NCI-H1417 treated with DMSO at 0.1 percent for 48 hours (cell line): ENCODE measurements around the gene NEDD4.
"Not testable (repeated sequence)": the region's sequence is repeated elsewhere in the genome, so short reads cannot be mapped to it uniquely, and the experiment has no call there.

Experiments
- DNase-seq: peaks from one replicate; lab custom pipeline; 2025; lab: John Stamatoyannopoulos, UW

Gene NEDD4

DNA sequence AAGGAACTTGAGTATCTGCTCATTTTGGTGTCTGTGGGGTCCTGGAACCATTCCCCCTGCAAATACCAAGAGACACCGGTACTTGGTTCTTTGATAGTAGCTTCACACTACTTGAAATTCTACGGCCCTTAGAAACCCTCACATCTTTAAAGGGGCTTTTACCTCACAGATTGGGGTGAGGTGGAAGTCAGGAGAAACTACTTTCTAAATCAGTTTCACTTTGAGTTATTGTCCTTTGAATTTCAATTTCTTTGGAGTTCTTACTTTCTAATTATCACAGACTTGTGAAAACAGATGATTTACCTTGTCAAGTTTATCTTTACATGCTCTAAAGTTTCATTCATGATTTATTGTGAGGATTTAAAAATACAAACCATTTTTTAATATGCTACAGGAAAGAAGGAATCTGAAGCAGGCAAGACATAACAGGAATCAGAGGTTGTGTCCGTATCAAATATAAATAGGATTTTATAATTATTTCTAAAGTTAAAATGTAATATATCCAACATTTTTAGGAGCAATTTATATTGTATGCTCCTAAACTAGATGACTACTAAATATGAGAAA, 98.9 kb downstream of the NEDD4 start:
- no peak for DNase-seq

DNA sequence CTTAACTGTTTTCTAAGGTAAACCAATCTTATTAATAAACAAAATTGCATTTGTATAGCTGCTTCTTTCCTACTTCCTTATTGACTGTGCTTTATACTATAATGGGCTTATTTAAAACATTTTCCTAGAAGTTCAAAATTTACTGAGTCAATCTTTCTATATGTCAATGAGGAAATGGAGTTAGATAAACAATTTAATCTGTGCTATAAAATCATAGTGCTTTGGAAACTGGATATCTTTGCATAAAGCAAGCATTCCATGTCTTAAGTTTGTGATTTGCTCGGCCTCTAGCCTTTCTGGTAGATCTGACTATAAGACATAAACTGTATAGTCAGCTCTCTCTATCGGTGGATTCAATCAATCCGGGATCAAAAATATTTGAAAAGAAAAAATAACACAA, 99.6 kb downstream of the NEDD4 start:
- DNase-seq, result no peak

DNA sequence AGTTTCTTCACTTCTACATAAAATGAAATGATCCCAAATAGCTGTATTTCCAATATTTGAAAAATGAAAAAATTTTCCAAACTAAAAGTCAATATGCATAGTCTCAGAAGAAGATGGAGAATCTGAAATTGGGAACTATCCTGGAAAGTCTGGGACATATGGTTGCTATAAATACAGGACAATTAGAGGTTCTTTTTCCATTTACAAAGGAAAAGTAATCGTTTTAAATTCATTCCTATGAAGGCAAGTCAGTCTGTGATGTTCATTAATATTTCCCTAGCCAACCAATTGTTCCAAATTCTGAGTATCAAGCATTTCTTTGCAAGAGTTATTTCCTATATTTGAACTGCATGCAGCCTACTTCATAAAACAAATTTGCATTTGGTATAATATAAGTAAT, 102.2 kb downstream of the NEDD4 start:
- DNase-seq, result no peak

DNA sequence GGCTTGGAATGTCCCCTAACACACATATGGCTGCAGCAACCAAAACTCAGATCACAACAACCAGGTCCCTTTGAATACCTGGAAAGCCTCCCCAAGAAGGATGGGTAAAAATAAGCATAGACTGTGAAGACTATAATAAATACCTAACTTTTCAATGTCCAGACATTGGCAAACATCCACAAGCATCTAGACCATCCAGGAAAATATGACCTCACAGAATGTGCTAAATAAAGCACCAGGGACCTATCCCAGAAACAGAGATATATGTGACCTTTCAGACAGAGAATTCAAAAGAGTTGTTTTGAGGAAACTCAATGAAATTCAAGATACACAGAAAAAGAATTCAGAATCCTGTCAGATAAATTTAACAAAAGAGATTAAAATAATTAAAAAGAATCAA, 109.2 kb downstream of the NEDD4 start:
- no peak for DNase-seq

DNA sequence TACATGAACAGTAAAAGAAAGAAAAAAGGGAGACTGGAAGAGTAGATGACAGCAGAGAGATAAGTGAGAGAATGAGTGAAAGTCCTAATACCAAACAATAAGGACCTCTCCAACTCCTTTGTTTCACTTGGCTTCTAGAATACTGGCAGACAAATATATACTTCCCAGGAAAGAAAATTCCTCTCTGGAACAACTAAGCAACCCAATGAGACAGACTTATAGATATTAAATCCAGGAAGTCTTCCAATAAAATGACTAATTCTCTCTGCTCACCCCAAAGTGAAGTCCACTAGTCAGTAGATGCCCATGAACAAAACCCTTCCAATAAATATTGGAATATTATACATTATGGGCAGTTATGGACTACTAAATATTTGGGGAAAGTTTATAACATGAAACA, 114.2 kb downstream of the NEDD4 start:
- DNase-seq, result no peak

DNA sequence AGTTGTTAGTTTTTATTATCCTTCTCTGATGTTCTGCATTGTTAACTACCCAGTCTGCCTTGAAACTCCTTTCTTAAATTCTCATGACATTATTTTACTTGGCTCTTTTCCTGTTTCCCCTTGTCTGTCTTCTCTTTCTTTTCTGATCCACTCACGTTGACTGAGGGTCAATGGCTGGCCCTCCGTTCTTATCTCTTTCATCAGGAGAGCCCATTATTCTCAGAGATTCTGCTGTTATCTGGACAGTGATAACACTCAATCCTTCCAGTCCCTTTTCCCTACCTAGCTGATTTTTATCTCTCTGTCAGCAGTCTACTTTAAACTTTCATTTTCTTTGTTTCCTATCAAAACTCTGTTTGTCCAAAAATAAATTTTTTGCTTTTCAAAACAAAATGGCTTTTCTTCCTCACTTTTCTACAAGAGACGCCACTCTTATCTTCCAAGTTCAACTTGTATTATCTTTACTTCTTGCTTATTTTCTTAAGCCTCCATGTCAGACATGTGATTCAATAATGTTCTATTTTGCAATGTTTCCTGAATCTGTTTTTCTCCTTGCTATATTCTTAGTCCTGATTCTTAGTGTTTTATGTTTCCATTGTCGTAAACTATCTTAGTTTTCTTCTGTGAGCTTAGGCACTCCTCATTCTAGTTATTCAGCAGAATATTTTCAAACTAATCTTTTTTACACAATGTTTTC, 120.2 kb downstream of the NEDD4 start:
- no peak for DNase-seq

DNA sequence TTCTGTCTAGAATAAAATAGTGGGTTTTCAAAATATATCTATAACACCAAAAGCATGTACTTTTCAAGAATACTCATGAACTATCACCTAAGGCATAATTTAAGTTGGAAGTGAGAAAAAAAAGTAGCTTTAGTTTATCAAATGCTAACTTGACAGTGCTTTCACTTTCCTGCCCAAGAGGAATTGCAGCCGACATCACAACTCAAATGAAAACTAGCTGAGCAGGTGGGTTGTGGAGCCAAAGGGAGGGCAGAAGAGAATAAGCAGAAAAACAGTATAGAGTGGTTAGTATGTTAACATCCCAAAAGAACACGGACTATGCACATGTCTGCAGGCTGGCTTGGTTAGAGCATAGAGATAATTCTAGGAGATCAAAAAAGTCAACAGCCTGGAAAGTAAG, 120.9 kb downstream of the NEDD4 start:
- no peak for DNase-seq

DNA sequence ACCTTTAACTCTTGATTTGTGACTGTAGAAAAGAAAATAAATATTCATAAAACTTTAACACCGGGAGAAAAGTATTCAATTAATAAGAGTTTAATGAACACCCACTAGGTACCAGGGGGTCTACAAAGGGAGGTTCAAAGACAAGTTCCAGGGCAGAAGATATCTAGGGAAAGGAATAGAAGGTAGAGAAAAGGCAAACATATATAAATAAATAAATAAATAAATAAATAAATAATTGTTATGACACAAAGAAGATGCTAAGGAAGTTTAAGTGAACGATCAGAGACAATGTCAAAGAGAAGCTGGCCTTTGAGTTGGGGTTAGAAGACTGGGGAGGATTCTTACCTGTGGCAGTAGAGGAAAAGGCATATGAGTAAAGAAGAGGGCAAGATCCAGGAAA, 123.8 kb downstream of the NEDD4 start:
- DNase-seq, result no peak

DNA sequence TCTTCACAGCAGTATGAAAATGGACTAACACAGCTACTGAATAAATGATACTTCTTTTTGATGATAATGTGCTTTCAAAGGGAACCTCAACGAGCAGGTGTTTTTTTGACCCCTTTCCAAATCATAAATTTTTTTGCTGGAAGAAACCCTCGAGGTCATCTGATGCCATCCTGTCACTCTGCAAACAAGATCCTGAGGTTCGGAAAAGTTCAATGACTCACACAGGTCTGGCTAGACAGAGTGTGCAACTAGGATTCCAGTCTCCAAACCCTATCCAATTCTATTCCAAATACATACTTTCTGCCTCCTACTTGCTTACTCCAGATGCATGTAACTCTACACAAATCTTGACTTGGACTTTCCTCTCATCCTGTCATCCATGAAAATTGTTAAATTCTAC, 124.7 kb downstream of the NEDD4 start:
- no peak for DNase-seq

DNA sequence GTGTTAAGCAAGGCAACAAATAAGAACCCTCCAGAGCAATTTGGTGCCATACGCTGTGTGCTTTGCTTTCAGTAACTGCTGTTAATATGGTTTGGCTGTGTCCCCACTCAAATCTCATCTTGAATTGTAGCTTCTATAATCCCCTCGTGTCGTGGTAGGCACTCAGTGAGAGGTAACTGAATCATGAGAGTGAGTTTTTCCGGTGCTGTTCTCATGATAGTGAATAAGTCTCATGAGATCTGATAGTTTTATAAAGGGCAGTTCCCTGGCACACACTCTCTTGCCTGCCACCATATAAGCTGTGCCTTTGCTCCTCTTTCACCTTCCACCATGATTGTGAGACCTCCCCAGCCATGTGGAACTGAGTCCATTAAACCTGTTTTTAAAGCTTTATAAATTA, 125.1 kb downstream of the NEDD4 start:
- DNase-seq, result not testable (repeated sequence)

DNA sequence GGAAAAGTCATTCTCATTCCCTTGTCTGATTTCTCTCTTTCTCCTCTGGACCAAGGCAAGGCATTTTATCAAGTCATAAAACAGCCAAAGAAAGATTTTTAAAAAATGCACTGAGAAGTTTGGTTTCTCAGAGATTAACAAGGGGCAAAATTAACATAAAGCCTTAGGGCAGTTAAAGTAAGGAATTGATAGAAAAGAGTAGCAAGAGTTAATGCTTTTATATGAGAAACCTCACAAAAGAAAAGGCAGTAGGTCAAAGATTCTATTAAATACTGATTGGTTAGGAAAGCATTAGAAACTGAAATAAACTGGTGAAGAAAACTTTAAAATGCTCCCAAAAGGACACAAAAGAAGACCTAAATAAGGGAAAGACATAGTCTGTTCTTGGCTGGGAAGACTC, 129.5 kb downstream of the NEDD4 start:
- no peak for DNase-seq

DNA sequence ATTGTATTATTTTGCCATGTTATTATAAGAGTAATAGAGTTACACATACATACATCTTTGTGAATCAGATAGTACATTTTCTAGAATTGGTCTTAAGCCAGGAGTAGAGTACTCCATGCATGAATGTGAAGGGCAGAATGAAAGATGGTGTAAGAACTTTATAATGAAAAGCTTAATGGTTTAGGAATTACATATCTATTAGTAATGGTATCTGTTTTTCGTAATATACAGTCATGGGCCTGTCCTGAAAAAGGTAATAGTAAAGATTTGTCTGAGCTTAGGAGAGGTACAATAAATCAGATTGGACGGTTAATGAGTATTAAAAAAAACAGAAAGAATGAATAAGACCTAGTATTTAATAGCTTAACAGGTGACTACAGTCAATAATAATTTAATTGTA, 132.3 kb downstream of the NEDD4 start:
- no peak for DNase-seq

DNA sequence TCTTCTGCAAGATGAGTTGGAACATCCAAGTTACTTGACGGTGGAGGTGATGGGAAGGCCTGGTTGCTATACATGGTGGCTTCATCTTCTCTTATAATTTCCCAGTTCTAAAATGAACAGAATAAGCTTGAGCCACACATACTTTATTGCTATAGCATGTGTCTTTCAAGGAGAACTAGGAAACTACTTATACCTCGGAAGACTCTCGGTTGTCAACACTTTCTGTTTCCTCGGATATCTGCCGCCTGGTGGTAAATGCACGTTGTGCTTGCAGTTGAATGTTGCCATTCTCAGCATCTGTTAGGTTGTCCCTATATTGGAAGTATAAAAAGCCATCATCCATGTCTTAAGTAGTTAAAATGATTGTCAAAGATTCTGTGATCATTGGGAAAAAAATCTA, 132.9 kb downstream of the NEDD4 start:
- DNase-seq, result no peak

DNA sequence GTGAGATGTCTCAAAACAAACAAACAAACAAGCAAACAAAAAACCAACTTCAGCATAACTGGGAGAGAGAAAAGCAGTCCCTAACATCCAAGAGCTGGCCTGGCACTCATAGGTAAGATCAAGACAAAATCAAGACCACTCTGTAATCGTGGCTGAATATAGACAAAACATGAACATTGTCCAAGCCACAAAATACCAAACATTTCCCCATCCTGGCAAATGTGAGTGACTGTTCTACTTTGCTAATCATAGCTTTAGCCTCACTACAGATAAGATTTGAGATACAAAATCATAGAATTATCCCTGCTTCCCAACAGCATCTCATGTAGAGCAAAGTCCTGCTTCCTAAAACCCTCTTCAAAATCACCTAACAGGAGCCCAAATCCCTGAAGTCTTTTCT, 133.7 kb downstream of the NEDD4 start:
- no peak for DNase-seq

DNA sequence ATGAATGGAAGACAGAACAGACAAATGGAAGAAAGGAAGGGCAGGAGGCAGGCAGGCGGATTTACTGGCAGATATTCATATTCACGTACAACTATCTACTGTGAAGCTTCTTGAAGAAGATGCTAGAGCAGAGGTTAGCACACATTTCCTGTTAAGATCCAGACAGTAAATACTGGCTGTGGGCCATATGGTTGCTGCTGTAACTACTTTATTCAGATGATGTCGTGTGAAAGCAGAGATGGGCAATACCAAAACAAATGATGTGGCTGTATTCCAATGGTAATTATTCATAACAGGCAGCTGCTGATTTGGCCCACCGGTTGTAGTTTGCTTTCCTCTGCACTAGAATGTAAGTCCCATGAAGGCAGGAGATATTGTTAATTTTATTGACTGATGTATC, 134.8 kb downstream of the NEDD4 start:
- DNase-seq, result no peak

DNA sequence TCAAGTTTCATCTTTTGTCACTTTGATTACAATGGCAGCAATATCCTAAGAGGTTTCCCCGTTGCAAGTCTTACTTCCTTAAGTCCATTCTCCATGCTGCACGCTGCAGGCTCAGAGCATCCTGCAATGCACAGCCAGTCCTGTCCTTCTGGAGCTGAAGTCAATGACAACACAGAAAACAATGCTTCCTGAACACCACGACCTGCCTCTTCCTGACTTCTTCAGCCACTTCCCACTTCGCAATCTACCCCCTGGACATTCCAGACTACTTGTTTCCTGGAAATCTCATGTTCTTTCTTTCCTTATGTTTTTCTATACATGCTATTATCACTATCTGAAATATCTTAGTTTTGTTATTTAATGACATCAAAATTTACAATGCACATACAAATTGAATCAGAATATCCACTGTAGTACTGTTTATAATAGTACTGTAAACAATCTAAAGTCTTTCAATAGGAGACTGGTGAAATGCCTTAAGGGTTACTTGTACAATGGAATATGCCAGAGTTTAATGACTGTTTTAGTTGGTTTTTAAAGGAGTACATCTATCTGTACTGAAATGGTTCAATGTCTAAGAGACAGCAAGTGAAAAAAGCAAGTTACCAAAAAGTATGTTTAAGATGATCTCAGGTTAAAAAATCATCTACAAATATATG, 136.8 kb downstream of the NEDD4 start:
- DNase-seq, result no peak

DNA sequence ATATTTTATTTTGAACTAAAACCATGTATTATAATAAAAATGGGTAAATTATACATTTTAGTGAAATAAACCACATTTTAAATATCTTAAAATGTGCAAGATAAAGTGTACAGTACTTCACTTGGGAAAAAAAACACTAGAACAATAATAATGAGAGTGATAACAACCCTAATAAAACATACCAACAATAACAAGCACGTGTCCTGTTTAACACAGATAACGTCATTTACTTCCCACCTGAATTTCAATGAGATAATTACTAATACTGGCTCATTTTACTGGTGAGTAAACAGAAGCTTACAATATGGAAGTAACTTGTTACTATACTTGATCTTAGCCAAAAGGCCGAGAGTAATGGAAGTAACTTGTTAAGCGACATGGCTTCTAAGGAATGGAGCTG, 140.3 kb downstream of the NEDD4 start:
- DNase-seq, result no peak

DNA sequence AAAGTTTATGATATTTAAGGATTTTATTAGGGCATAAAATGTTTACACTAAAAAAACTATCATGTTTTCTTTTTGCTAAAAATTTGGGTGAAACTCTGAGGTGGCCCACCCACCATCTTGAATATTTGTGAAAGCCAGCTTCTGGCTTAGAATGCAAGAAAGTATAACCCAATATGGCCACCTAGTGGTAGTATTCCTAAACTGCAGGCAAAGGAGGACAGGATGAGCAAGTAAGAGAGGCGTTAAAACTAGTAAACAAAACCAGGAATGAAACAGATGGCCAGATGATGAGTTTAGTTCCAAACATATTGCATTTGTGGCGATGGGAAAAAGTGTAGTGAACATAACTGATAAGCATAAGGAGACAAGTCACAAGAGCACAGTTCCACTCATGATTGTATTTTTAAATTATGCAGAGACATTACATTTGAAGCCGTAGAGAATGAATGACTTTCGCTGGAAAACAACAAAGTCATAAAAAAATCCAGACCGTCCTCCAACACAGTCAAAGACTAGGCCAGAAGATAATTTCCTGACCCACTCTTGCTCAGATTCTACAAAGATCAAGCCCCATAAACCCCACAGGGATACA, 147.2 kb downstream of the NEDD4 start:
- DNase-seq, result peak; percentile 63

DNA sequence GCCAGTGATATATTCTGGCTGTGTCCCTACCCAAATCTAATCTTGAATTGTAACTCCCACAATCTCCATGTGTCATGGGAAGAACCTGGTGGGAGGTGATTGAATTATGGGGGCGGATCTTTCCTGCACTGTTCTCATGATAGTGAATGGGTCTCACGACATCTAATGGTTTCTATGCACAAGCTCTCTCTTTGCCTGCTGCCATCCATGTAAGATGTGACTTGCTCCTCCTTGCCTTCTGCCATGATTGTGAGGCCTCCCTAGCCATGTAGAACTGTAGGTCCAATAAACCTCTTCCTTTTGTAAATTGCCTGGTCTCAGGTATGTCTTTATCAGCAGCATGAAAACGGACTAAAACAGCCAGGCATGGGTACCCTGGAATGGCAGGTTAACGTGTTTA, 150.5 kb downstream of the NEDD4 start:
- DNase-seq, result not testable (repeated sequence)

DNA sequence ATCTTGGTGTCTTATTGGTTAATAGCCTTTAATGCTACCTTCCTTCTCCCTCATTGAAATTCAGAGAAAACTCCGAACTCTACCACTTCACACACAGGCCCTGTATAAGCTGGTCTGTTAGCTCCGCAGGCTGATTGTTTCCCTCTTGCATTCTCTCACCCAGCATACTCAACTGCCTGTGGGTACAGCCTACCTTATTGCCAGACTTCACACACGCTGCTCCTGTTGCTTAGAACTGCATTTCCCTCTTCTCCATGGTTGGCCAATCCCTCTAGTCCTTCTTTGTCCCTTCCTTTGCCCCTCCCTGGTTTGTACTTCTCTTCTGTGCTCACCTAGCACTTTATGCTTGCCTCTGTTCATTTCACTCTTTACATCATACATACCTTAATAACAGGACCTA, 157.5 kb downstream of the NEDD4 start:
- DNase-seq, result no peak

DNA sequence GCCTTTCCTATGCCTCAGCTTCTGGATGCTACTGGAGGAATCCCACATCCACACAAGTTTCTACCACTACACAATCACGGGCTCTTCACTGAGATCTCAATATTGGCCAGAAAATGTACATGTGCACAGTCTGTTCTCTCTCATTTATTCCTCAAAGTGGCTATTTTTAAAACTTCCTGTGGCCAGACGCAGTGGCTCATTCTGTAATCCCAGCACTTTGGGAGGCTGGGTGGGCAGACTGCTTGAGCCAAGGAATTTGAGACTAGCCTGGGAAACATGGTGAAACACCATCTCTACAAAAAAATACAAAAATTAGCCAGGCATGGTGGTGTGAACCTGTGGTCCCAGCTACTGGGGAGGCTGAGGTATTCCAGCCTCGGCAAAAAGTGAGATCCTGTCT, 159.1 kb downstream of the NEDD4 start:
- DNase-seq, result no peak

DNA sequence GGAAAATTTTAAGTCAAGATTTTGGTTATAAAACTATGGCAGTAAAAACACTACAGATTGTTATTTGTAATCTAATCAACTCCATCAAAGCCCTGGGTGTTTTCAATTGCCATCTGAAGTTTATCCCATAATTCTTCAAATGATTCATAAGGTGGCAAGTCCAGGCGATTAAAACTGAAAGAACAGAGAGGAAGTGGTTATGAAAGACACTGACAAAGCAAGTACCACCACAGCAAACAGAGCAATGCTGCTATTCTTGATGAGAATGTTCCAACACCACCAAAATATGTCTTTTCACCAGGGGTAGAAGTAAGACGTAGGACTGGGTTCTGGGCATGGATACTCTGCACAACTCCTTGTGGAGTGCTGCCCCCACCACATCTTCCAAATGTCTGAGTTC, 163.6 kb downstream of the NEDD4 start:
- no peak for DNase-seq

DNA sequence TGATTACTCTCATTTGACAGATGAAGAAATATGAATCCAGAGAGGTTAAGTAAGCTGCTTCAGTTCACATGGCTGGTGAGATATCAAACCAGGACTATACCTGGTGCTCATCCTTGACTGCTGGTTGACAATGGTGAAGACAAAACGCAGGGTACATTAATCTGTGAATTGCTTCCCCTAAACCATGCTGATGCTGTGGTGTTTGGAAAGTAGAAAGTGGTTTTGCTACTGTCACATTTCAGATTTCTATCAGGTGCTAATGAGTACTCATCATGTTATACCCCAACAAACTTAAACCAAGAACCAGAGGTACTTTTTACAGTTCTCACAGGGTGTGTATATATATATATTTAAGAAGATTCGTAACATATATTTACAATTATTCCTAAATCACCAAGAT, 165.5 kb downstream of the NEDD4 start:
- no peak for DNase-seq
